Fibroblast of gingiva (primary cell): ENCODE measurements around the gene SMG6.
"Not testable (repeated sequence)": the region's sequence is repeated elsewhere in the genome, so short reads cannot be mapped to it uniquely, and the experiment has no call there.

Source experiments
- DNase-seq: peaks from one replicate; pipeline ENCODE4 v3.0.0-alpha.2; 2011; ENCODE audit warnings: low read depth

Gene SMG6

DNA sequence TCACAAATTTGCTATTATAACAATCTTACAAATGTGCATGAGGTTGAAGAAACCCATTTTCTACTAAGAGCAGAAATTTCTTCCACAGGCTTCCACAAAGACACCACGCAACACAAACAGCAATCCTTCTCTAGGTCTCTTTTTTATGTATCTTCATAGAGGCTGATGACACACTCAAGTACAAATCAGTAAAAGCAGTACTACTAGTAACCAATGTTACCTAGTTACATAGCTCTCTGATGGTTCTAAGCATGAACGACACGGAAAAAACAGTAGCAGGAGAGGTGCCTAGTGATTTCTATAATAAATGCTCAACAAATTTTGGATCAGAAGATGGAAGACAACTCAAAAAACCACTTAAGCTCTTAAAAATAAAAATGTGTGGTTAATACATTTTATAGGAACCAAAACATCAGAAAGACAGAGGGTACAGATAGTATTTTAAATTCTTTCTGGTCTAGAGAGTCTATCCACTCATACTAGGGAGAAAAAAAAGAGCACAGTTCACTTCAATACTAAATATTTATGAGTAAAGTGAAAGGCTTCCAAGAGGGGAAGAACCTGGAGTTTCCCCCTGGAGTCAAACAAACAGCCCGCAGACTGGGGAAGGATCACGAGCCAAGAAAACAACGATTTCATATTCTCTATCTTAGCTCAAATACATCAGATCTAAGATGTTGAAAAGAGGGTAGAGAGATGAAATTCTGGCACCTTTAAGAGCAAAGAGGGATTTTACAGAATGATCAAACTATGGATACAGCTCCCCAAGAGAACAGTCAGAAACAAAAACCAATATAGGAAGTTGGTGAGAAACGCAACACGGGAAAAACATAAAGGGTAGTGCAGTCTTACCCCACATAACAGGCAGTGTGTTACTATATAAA lies 40.2 kb downstream of the SMG6 start:
- DNase-seq, result no peak

DNA sequence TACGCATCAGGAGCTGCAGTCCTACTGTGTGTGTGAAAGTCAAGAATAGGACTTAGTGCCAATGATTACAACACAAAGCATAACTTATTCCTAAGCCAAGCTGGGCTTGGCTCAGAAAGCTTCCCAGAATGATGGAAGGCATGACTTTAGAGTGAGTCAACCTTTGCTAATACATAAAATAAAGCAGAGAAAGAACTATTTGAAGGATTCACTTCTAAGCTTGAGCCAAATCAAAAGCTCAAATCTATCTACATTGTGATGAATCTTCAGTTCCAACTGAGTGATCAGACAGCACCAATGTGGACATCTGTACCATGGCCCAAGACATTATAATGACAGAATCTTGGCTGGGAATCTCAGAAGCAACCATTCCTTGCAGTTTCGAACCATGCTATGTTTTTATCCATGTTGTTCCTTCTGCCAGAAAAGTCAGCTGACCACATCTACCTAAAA lies 41.4 kb downstream of the SMG6 start:
- DNase-seq, result peak; percentile 65

DNA sequence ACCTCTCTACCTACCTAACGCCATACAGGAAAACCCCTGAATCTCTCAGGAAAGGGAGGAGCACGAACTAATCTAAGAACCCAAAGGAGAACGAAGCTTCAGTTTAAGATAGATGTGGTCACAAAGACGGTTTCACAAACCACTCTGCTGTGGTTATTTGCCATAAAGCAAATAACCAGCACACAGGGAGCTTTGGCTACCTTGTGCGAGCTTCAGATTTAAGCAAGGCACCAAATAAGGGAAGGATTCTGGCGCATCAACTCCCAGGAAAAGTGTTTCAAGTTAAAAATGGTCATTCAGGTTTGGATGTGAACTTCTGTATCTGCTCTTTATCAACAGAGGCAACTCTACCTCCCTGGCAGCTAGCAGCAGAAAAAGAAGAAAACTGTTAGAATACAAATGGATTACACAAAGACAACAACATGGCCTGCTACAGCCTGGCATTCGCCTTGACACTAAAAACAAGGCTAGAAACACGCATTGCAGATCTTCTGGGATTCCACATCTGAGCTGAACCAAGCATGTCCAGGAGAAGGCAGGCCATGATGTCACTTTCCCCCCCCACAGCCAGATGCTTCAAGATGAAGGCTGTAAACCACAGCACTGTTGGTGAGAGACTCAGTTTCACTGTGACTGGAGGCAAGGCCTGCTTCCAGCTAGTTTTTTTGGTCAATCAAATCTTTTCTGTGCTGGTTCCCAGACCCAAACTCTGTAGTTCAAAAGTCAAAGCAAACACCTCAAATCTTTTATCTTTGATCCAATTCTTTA lies 43.6 kb downstream of the SMG6 start:
- DNase-seq, result peak; percentile 13

DNA sequence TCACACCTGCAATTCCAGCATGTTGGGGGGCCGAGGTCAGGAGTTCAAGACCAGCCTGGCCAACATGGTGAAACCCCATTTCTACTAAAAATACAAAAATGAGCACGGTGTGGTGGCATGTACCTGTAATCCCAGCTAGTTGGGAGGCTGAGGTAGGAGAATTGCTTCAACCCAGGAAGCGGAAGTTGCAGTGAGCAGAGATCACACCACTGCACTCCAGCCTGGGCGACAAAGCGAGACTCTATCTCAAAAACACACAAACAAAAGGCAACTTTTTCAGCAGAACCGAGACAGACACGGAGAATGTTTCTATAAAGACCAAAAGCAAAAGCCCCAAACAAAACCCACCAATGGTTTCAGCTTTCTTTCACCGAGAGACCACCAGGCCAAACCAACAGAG lies 44.8 kb downstream of the SMG6 start:
- DNase-seq, result not testable (repeated sequence)

DNA sequence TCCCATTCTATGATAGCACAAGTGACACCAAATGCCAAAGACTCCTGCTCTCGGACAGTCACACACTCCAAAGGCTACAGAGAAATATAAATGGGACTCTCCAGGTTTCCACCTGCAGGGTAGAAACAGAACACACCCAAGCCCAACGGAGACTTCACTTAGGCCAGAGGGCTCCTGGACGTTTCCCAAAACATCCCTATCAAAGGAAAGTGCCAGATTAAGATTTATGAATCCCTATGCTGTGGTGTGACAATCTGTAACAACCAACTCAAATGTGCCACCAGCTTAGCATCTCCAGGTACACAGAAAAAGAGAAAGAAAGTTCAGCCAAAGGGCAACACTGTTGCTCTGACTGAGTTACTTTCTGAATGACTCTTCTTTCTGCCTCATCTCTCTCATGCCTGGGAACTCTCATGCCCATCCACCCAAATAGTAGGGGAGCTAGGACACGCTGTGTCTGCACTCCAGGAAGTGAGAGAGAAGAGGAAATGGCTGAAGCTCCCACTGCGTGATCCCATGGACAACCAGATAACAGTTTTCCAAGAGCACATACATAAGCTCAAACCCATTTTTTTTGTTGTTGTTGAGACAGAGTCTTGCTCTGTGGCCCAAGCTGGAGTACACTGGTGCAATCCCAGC lies 49.7 kb downstream of the SMG6 start:
- DNase-seq, result no peak

GRCh38 chr17:2253362-2253761 lies 50.2 kb downstream of the SMG6 start:
- no peak for DNase-seq

- DNase-seq, result no peak
Measured at GRCh38 chr17:2251098-2251497, 52.5 kb downstream of the SMG6 start.

GRCh38 chr17:2250140-2251095 lies 53.2 kb downstream of the SMG6 start:
- DNase-seq, result no peak

DNA sequence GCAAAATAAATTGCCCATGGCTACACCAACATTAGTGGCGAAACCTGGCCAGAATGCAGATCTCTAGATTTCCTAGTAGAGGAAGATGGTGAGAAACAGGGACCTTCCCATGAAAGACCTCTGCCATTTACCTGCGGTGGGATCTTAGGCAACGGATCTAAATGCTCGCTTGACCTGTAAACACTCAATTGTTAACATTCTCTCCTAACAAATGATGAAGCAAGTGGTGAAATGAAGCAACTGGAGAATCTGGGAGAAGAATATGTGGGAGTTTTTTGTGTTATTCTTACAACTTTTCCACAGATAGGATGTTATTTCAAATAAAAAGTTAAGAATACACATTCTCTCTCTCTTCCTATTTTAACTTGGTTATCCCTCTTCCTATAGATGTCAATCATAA lies 56.6 kb downstream of the SMG6 start:
- no peak for DNase-seq

DNA sequence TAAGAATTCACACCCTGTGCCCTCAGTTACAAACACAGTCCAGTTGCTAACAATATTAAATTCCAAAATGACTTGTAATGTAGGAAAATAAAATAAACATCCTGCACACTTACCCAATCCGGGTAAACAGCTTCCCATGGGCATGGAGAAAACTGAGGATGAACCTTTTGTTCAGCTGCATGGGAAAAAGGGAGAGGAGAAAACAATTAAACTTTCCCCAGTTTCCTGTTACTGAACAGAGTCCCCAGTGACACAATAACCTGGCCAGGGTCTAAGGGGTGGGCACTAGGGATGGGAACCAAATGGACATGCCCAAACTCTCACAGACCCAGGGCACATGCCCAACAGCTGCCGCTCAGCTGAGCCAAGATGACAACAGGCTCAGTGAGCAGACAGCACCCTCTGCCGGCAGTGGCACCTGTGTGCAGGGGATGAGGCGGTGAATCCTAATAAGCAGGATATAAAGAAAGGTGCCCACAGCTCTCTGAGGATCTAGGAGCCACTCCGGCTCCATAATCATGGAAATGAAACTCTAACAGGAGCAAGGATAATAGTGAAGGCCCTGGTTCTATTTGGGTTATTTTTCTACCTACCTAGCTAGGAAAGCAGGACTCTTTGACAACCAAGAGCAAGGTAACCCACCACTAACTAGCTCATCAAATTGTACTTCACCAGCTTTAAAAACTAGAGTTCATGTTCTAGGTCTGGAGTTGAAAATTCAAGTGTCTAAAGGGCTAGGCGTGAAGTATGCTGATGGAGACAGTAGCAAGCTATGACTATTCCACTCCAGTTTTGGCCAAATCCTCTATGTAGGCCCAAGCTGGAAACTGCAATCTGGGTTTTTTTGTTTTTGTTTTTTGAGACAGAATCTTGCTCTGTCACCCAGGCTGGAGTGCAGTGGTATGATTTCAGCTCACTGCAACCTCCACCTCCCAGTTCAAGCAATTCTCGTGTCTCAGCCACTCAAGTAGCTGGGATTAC lies 58.8 kb downstream of the SMG6 start:
- DNase-seq, result peak; percentile 96

DNA sequence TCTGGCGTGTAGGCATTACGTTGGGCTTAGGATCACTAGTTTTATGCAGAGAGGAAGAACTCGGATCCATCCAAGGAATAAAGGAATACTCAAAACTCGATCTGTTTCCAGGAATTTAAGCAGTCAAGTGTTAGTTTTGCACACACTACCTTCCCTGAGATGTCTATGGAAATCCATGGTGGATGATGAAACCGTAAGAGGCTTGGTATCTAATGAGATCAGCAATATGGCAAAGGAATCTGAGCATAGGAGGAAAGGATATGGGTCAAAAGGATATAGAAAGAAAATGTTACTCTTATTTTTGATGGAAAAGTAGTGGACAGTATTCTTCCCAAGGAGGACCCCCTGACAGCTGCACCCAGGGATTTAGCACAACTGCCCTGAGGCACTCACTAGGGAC lies 59.6 kb downstream of the SMG6 start:
- DNase-seq, result peak; percentile 35

DNA sequence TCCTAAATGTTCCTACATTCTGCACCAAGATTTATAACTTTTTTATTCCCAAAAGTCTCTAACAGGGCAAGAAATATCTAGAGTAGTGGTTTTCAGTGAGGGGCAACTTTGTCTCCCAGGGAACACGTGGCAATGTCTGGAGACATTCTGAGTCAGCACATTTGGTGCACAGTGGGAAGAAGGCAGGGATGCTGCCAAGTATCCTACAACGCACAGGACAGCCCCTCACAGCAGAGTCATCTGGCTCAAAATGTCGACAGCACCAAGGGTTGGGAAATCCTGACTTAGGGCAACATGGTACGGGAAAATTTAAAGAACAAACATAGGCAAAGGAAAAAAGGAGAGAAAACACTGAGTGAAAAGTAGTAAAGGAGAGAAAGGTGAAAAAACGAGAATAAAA lies 61.8 kb downstream of the SMG6 start:
- peak; percentile 74 for DNase-seq

GRCh38 chr17:2240541-2240940 lies 63.0 kb downstream of the SMG6 start:
- DNase-seq, result no peak

DNA sequence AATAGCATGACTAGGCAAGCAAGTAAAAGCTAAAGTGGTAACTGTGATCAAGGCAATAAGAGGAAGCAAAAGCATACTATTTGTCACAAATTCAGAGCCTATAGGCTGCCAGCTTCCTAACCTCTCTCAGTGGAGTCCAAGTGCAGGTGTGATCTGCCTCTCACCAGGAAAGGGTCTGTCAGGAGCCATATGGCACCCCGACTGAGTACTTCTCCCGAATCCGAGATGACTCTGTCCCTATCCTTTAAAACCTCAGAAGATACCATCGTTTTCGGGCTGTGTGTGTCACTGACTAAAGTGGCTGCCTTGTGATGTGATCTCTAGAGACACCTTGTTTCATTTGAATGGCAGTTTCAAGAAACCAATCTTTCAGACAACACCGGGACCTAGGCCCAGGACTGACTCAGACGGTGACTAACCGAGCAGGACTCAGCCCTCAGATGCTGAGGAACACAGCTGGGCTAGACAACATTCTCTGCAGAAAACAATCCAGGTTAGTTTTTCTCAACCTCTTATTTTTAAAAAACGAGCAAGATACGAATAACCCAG lies 63.6 kb downstream of the SMG6 start:
- peak; percentile 63 for DNase-seq

DNA sequence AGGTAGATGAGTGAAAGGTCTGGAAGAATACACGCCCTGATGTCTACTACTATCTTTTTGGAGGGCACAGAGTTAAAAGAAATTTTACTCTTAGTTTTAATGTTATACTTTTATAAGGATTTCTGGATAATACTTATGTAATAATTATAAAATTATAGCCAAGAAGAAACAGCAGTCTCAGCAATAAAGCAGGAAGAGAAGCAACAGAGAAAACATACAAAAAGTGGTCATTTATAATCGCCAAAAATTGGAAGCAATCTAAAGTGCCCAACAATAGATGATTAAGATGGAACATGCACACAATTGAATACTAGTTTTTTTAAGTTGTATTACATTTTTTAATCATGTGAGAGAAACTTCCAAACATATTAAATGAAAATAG lies 64.4 kb downstream of the SMG6 start:
- DNase-seq, result no peak

- DNase-seq, result no peak
Measured at GRCh38 chr17:2238432-2239169, 65.0 kb downstream of the SMG6 start.

DNA sequence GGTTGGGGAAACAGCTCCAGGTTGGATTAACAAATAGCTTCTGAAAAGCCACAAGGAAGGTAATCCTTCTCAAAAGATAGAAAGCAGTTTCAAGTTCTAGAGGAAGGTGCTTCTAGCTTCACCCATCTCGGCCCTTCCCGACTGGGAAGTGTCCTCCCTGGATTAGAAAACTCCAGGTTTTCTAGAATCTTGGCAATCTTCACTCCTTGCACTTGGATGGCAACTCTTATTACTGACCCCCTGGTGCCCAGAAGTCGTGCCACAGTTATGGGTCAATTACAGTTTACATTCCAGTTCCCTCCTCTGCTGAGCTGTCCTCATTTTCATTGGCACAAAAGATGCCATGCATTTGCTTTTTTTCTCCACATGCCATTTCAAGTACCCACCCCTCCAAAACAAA lies 65.6 kb downstream of the SMG6 start:
- DNase-seq, result peak; percentile 78

GRCh38 chr17:2237521-2237921 lies 66.1 kb downstream of the SMG6 start:
- peak; percentile 85 for DNase-seq

DNA sequence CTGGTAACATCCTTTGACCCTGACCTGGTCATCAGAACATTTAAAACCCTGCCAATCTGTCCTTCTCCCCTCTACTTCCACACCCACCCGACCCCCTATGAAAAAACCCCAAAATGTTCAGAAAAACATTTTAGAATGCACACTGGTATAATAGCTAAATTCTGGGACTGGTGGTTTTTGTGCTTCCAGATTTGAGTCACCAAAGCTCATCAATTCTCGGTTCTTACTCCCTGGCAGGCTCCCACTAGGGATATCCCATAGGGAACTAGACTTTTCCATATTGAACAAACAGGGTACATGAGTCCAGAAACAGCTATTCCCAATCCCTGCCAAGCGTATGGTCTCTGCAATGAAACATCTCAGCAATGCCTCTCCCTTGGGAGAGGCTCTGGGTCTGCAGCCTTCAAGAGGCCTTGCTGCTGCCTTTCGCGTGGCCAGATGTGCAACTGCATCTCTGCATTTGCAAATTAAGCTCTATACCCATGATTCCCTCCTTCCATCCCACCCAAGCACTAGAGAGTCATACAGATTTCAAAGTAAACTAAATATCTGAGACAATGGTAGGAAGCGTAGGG lies 67.7 kb downstream of the SMG6 start:
- peak; percentile 85 for DNase-seq
